ENCODE results near the gene TUBA3D.
"Not testable (repeated sequence)": the region's sequence is repeated elsewhere in the genome, so short reads cannot be mapped to it uniquely, and the experiment has no call there.

Gene TUBA3D

GRCh38 chr2:131517106-131517831 lies 41.4 kb downstream of the TUBA3D start:
- Mint-ChIP-seq H3K36me3 (ENCODE audit: low read depth) (peaks cover 5% of the 10 kb centered on the region), H3K27me3 (ENCODE audit: low read depth, poor library complexity) (no peaks in the 10 kb centered on the region), H3K4me3 (no peak overlapping the region), H3K9me3 (no peaks in the 10 kb centered on the region), H3K4me1 (peaks cover 4% of the 10 kb centered on the region), H3K27ac (no peak overlapping the region)
- no peak for TF ChIP-seq CTCF (IDR thresholded peaks at IDR 0.05)
- DNase-seq, result no peak

- H3K4me1 Mint-ChIP-seq; H3K27ac Mint-ChIP-seq; H3K36me3 Mint-ChIP-seq (ENCODE audit: low read depth); H3K4me3 Mint-ChIP-seq; H3K27me3 Mint-ChIP-seq (ENCODE audit: low read depth, poor library complexity); H3K9me3 Mint-ChIP-seq; DNase-seq: not testable (repeated sequence)
Observed at GRCh38 chr2:131517856-131518255, 41.9 kb downstream of the TUBA3D start.

GRCh38 chr2:131518531-131518930 lies 42.6 kb downstream of the TUBA3D start:
- H3K36me3 Mint-ChIP-seq (ENCODE audit: low read depth); H3K4me3 Mint-ChIP-seq; DNase-seq; H3K27ac Mint-ChIP-seq; H3K4me1 Mint-ChIP-seq; H3K27me3 Mint-ChIP-seq (ENCODE audit: low read depth, poor library complexity); H3K9me3 Mint-ChIP-seq: not testable (repeated sequence)

GRCh38 chr2:131519466-131519865 lies 43.5 kb downstream of the TUBA3D start:
- DNase-seq, result no peak
- no peak overlapping the region for H3K27ac Mint-ChIP-seq
- peaks cover 5% of the 10 kb centered on the region for H3K4me1 Mint-ChIP-seq
- no peaks in the 10 kb centered on the region for H3K36me3 Mint-ChIP-seq (ENCODE audit: low read depth)
- no peak for TF ChIP-seq CTCF (IDR thresholded peaks at IDR 0.05)
- no peak overlapping the region for H3K4me3 Mint-ChIP-seq
- no peaks in the 10 kb centered on the region for H3K27me3 Mint-ChIP-seq (ENCODE audit: low read depth, poor library complexity)
- H3K9me3 Mint-ChIP-seq, result no peaks in the 10 kb centered on the region

GRCh38 chr2:131519871-131520470 lies 44.1 kb downstream of the TUBA3D start:
- H3K36me3 Mint-ChIP-seq (ENCODE audit: low read depth); H3K4me3 Mint-ChIP-seq; H3K27ac Mint-ChIP-seq; H3K27me3 Mint-ChIP-seq (ENCODE audit: low read depth, poor library complexity); H3K9me3 Mint-ChIP-seq; DNase-seq; H3K4me1 Mint-ChIP-seq: not testable (repeated sequence)

- Mint-ChIP-seq H3K27me3 (ENCODE audit: low read depth, poor library complexity) (peaks cover 4% of the 10 kb centered on the region), H3K36me3 (ENCODE audit: low read depth) (no peaks in the 10 kb centered on the region), H3K27ac (no peak overlapping the region), H3K4me1 (peaks cover 13% of the 10 kb centered on the region), H3K9me3 (no peaks in the 10 kb centered on the region), H3K4me3 (no peak overlapping the region)
- TF ChIP-seq CTCF (IDR thresholded peaks at IDR 0.05), result no peak
- no peak for DNase-seq
Observed at GRCh38 chr2:131520526-131520925, 44.6 kb downstream of the TUBA3D start.

- peaks cover 13% of the 10 kb centered on the region for H3K4me1 Mint-ChIP-seq
- H3K9me3 Mint-ChIP-seq; DNase-seq; H3K36me3 Mint-ChIP-seq (ENCODE audit: low read depth); H3K27ac Mint-ChIP-seq; H3K27me3 Mint-ChIP-seq (ENCODE audit: low read depth, poor library complexity); H3K4me3 Mint-ChIP-seq: not testable (repeated sequence)
Observed at GRCh38 chr2:131521524-131521923, 45.6 kb downstream of the TUBA3D start.

Data from nephron progenitor cell (in vitro differentiated cells).